Stimulated activated CD8-positive, alpha-beta memory T cell treated with anti-CD3 and anti-CD28 coated beads, Interleukin-4, amount 100 ng/mL, for 24 hours (primary cell): Measurements from ENCODE around the gene NANOS2.
A peak's percentile ranks its signal among the peaks of the same experiment; 100 is the strongest.

Experiments
- DNase-seq: peaks from one replicate; pipeline ENCODE4 v3.0.0-alpha.2; 2020; ENCODE audit warnings: low read depth

Gene NANOS2

DNA sequence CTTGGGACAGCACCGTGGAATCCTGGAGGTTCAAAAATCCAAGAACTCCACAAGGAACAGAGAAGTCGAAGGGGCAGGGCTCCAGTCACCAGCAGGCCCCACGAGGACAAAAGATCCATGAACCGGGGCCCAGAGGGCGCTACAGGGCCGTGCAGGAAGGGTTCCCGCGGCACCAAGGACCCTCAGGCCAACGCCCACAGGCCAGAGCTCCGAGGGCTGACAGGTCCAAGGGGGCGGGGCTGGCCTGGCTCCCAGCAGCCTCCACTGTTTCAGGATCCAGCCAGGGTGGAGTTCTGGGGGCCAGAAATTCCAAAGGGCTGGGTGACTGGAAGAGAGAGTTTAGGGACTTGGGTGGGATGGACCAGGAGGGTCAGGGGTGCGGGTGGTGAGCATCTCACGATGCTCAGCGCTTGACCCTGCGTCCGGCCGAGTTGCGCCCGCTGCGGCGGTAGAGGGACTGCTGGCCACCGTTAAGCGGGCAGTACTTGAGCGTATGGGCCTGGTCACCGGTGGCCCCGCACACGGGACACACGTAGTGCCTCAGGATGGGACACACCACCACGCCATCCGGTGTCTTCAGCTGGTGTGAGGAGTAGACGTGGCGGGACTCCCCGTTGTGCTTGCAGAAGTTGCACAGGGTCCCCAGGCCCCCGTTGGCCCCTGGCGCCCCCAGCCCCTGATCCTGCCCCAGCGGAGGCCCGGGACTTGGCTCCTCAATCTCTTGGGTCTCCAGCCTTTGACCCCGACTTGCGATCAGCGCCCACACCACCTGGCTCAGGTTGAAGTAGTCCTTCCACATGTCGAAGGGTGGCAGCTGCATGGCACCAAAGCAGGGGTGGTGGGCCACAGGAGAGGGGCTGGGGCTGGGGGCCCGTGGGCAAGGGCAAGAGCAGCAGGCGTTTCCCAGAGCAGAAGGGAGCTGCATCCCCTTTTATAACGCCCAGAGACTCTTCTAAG is at the start of gene NANOS2:
Gene NANOS2, minus strand, starts transcription at position 905 of the 957 bp plus-strand sequence. Its CDS starts 85 bp downstream, at position 820.
- DNase-seq = no peak

DNA sequence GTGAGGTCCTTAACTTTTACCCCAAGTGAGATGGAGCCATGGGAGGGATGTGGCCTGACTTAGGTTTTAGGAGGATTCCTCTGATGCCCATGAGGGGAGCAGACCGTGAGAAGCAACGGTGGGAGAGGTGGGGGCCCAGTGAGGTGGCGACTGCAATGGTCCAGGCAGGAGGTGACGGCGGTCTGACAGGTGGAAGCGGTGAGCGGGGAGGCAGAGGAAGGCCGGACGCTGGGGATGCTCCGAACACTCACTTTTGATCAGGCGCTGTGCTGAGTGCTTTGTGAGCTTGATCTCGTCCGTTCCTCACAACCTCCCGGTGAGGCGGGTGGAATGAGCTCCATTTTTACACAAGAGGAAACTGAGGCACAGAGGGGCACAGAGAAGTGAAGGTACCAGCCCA is 47.4 kb upstream of the NANOS2 start:
- DNase-seq = no peak

DNA sequence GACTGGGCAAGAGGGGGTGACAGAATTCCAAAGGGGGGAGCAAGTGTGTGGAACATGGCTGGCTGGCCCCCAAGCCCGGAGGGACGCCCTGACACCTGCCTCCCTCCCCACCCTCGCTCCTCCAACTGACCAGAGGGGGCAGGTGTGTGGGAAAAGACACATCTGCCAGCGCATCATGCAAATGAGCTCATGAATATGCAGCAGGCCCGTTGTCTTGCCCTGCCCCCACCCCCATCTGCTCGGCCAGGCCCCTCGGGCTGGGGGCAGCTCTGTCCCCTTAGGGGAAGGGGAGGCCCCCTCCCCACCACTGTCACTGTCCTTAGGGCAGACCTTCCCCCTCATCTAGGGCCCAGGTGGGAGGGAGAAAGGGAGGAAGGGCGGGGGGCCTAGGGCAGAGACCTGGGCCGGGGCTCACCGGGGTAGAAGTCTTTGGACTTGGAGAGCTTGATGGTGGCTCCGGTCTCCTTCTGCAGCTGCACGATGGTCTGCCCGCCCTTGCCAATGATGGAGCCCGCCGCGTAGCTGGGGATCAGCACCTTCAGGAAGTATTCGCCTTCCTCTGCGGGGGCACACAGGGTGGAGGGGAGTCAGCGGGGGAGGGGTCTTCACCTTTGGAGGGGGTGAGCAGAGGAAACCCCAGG is 46.1 kb upstream of the NANOS2 start:
- no peak for DNase-seq

DNA sequence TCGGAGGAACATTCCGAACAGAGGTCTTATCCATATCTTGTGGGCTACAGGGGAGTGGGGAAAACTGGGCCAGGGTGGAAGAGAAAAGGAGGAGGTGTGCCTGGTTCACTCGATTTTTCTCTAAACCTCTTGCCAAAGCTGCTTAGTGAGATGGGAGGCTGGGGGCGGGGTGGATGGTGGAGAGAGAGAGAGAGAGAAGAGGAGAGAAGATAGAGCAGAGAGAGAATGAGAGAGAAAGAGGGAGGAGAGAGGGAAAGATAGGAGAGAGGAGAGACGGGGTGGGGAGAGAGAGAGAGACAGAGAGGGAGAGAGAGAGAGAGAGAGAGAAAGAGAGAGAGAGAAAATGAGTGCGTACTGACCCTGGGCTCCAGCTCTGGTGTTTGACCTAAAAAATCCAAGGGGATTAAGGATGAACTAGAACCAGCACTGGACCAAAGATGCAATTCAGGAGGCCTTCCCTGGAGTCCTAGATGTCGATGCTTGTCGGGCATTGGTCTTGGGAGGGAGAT is 45.0 kb upstream of the NANOS2 start:
- DNase-seq = no peak

DNA sequence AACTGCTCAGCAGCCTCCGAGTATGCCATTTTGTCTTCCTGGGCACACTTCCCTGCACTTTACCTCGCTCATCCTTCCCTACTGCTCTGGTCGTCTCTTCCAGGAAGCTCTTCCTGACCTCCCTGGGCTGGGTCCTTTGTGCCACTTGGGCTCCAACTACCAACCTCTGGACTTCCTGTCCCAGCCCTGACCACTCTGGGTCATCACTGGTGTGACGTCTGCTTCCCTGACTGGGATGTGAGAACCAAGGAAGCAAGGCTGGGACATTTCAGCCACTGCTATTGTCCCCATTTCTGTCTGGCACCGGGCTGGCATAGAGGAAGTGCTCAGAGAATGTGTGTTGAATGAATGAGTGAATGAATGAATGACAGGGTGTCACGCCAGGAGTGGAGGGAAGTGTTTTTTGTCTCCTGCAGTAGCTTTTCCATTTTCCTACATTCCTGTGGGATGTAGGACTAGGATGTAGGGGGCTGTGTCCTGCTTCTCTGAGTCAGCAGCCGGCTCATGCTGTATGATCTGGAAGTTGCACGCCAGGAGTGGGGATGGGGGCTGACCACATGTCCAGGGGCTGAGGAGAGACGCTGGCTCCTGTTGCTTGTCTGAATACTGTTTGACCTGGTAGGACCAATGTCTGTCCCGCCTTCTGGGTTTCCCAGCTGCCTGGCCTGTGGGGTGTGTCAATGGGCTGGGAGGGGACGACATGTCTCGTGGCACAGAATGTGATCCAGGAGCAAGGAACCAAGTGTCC is 44.4 kb upstream of the NANOS2 start:
- no peak for DNase-seq

DNA sequence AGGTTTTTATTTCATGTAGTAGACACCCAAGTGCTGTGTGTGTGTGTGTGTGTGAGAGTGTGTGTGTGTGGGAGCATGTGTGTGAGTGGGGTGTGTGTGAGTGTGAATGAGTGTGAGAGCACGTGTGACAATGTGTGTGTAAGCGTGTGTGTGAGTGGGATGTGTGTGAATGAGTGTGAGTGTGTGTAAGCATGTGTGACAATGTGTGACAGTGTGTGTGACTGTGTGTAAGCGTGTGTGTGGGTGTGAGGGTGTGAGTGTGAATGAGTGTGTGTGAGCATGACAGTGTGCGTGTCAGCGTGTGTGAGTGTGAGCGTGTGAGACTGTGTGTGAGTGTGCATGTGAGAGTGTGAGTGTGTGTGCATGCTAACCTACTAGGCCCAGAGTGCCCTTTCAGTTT is 43.7 kb upstream of the NANOS2 start:
- DNase-seq = no peak

DNA sequence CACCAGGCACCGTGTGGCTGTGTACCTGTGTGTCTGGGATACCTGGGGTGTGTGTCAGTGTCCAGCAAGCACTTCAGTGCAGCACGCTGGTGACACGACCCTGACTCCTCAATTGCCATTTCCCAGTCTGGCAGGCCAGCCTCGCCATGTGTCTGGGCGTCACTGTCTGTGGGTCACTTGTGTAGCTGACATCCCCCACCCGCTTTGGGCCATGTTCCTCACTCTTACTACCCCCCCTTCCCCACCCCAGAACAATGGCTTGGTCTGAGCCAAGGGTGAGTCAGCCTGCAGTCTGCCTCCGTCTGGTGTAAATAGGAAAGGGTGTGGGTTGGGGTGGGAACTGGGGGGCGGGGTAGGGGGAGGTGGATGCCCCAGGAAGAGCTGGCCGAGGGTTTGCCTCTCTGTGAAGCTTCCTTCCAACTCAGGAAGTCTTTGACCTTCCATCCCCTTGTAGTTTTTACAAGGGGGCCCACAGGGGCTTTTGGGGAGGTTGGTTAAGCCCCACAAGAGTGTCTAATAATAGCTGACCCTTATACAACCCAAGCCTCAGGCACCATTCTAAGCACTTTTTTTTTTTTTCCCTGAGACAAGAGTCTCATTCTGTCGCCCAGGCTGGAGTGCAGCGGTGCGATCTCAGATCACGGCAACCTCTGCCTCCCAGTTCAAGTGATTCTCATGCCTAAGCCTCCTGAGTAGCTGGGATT is 41.5 kb upstream of the NANOS2 start:
- no peak for DNase-seq

DNA sequence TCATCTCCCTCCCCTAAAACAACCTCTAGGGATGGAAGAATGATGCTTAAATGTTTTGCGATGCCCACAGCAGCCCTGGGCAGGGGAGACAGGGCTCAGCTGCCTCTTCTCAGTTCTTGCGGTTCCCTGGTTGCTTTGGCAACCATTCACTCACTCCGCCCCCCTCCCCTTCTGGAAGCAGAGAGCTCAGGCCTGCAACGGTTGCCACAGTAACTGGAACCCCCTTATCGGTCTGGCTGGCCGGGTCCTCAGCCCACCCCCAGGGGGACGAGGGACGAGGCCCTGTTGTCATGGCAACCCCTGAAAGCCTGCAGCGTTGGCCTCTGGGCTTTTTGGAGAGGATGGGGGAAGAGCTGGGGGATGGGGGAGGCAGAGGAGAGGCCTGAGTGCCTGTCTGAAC is 39.6 kb upstream of the NANOS2 start:
- no peak for DNase-seq

DNA sequence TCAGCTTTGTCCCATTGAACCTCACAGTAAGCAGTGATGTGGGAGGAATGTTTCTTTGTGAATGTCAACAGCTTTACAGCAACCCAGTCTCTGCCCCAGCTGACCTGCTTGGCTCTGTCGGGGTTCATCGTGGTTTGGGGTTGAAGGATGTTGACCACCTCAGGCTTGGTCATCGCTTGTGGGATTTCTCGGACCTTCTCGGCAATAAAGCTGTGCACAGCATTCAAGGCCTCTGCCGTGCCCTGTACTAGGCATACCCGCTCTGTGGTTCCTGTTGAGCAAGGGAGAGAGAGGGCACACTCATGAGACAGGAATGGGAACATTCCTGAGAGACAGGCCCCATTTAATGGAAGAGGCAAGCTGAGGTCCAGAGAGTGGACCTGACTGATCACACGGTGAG is 39.1 kb upstream of the NANOS2 start:
- no peak for DNase-seq

DNA sequence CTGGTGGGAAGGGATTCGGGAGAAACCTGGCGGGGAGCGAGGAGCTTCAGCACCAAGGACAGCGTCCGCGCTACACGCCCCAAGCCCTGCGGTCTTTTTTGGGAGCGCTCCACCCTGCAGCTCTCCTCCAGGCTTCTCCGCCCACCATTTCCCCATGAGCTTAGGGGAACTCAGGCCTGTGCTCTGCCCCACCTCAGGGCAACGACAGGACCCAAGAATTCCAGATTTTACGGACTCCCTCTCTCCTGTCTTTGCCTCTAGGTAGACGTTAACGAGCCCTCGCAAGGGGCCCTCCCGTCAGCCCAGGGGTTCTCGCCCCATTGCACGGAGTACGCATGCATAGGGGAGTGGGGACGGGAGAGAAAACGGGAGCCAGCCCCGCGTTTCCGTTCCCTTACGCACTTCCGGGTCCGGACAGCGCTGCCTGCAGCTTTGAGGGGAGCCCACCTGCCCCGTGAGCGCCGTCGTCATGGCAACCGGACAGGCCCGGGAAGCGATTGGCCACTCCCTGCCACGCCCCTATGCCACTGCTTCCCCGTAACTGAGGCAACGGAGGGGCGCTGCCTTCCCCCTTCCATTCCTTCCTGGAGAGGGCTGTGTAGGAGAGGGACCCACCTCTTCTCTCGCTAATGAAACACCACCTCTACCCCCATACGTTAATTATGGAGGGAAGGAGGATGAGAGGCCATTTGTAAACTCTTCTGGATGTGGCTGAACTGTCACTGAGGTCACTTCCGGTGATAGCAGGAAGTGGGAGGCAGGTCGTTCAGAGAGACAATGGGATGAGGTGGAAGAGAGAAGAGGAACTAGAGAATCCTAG is 38.3 kb upstream of the NANOS2 start:
- DNase-seq = peak; percentile 15

DNA sequence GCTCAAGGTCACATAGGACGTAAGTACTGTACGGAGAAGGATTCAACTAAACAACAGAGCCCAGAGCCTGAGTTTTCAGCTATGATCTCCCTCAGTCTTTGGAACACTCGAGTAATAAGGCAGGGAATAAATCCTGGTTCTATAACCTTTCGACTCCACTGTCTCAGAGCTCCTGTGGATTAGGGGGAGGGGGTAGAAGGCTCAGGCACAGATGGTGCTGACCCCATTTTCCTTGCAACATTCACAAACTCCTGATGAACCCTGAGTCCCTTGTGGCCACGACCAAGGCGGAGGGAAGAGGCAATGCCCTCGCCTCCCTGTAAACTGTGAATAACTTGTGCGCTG is 37.7 kb upstream of the NANOS2 start:
- no peak for DNase-seq

DNA sequence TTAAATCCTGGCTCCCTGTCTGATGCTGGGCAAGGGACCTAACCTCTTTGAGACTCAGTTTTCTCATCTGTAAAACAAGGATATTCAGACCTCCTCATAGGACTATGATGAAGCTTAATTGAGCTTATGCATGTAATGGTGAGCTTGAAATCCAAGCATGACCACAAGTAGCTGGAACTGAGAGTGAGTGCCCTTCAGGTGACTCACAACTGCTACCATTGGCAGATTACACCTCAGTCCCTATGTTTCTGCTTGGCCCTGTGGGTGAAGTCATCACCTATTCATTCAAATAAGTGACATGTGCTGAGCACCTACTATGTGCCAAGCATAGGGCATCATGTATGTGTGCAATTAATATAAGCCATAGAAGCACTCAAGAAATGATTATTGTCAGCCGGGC is 33.3 kb upstream of the NANOS2 start:
- no peak for DNase-seq

DNA sequence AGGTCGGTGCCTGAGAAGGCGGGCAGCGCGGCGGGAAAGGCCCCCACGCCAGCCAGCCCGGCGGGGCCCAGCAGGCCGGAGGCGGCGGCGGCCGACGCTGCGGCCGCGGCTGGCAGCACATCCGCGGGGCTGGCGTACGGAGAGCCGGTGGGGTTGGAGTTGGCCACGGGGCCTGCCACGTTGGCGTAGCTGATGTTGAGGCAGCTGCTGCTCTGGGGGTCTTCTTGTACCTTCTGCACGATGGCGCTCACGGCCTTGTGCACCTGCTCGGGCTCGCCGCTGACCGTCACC is 25.9 kb upstream of the NANOS2 start:
- no peak for DNase-seq

DNA sequence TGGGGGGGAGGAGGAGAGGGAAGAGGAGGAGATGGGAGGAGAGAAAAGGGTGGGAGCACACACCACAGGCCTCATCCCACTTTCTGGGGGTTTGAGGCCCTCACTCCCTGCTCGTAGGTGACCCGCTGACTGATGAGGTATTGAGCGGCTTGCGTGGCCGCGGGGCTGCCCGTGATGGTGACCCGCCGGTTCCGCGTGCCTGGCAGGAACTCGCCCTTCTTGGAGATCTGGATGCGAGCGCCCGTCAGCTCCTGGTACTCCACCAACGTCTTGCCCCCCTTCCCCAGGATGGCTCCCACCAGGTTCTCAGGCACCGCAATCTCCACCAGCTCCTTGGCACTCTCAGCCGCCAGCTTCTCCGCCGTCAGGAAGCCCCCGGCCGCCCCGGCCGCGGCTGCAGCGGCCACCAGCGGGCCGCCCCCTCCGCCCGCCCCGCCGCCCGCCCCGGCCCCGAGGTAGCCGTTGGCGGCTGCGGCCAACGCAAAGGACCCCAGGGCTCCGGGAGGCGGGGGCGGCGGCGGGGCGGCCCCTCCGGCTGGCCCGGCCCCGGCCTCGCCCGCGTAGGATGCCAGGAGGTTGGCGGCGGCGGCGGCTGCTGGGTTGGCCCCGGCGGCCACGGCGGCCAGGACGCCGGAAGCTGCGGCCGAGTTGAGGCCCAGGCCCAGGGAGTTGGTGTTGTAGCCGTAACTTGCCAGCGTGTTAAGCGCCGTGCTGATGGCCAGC is 25.4 kb upstream of the NANOS2 start:
- DNase-seq = no peak

DNA sequence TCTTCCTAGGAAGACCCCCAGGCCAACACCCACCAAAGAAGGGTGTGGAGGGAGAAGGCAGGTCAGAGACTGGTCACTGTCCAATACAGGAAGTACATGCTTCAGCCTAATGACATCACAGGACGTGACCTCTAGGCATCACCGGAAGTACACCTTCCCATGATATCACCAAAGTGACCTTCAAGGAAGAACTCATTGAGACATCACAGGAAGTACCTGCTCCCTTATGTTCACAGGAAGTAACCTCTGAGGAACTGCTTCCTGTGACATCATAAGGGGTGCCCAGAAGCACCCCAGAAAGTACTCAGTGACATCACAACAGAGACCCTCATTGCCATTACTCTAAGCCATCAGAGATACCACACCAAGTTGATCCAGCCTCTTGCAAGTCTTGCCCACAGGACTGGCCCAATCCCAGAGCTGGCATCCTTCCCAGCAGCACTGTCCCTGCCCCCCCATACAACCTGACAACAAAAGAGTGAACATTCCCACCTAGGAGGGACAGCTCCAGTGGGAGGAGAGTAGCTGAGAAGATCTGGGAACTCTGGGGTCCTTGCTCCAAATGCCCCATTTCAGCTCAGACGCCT is 24.2 kb upstream of the NANOS2 start:
- DNase-seq = no peak

DNA sequence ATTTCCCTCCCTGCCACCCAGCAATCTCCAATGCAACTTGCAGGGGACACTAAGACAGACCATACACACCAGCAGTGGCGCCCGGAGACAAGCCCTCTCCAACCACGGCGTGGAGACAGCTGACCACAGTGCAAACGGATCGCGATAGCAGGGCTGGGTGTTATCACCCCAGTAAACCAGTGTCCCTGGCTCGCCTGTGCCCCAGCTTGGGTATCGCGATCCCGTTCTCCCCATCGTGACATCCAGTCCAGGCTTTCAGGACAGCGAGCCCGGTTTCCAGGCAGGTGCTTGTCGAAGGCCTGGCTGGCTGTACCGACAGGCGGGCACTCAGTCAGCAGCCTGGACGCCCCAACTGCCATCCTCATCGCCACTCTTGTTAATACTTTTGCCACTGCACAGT is 20.7 kb upstream of the NANOS2 start:
- no peak for DNase-seq

DNA sequence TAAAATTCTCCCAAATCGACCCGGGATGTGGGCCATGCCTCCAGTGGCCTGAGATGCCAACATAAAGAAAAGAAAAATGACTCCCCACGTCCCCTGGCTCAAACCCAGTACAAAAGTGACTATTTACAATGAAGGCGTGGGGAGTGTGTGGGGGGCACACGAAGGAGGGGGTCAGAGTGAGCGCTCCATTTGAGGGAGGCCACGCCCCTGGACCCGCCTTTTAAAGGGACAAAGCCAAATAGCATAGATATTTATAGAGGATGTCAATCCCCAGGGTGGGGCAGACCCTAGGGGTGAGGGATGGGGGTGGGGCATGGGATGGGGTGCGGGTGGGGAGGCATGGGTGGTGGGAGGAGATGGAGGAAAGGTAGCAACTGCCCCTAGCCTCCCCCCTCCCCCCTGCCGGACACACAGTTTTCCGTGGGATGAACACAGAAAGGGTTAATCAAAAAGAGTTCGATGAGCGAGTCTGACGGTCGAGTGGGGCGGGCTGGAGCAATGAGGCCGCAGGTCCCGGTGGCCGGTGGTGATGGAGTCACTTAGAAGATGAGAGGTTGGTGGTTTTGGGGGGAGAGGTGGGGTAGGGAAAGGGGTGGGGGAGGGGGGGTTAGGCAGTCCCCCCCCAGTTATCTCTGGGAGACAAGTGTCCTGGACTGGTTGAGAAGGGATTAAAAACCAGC is 20.1 kb upstream of the NANOS2 start:
- DNase-seq = no peak

DNA sequence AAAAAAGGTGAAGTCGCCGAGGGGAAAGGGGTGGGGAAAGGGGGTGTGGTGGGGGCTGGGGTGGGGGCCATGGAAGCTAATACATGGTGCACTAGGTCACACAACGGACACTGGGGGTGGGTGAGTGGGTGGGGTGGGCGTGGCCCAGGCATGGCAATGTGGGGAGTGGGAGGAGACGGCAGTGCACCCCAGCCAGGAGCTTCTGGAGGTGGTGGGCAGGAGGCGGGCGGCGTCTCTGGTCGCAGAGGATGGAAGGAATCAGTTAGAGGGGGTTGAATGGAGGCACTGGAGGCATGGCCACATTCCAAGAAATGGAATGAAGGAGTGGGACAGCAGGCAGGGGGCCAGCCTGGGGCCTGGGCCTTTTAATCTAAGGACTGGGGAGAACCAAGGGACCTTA is 19.2 kb upstream of the NANOS2 start:
- DNase-seq = no peak

DNA sequence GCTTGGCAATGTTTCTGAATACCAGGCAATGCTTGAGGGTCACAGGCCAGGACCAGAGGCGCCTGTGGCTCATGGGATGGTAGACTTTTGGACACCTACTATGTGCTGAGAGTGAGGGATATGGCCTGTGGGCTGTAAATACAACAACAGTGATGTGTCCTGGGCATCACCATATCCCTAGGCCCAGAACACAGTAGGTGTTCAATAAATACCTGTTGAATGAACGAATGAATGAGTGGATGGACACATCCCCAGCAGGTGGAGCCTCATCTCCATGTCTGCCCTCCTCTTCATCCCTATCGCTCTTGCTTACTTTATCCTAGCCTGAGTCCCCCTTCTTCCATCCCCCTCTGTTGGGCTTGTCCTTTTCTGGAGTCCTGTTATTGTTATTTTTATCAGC is 16.5 kb upstream of the NANOS2 start:
- DNase-seq = no peak

DNA sequence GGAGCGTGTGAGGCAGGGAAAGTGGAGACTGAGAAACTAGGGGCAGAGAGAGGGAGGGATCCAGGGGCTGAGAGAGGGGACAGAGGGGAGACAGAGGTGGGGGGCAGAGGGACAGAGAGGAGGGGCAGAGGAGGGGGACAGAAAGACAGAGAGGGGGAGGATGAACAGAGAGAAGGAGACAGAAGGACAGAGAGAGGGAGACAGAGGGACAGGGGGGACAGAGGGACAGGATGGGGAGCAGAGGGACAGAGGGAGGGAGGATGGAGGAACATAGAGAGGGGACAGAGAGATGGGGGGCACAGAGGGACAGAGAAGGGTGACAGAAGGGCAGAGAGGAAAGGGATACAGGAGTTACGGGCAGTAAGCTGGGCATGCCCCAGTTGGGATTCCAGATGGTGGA is 14.7 kb upstream of the NANOS2 start:
- no peak for DNase-seq
